Measurements from ENCODE around the gene CDCA7L.

DNA sequence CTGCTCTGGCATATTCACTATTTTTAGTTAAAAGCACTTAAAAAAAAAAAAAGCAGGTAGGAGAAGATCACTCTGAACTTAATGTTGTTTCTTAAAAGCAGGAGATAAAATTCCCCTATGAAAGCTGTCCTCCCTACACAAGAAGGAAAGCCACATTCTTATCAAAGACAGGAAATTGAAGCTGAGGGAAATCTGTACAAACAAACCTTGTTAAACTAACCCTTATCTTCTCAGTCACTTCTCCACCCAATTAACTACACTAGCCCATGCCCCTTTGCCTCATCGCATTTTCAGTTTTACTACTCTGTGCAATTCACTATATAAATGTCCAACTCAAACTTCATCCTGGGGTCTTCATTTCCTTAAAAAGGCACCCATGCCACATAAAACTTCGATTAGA is 2.7 kb upstream of the CDCA7L start:
- TF ChIP-seq, protein P1, sequence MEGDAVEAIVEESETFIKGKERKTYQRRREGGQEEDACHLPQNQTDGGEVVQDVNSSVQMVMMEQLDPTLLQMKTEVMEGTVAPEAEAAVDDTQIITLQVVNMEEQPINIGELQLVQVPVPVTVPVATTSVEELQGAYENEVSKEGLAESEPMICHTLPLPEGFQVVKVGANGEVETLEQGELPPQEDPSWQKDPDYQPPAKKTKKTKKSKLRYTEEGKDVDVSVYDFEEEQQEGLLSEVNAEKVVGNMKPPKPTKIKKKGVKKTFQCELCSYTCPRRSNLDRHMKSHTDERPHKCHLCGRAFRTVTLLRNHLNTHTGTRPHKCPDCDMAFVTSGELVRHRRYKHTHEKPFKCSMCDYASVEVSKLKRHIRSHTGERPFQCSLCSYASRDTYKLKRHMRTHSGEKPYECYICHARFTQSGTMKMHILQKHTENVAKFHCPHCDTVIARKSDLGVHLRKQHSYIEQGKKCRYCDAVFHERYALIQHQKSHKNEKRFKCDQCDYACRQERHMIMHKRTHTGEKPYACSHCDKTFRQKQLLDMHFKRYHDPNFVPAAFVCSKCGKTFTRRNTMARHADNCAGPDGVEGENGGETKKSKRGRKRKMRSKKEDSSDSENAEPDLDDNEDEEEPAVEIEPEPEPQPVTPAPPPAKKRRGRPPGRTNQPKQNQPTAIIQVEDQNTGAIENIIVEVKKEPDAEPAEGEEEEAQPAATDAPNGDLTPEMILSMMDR (IDR thresholded peaks at IDR 0.05 in 2 of 3, conservative IDR thresholded peaks at IDR 0.05 in 1 of 3; ENCODE audit: borderline replicate concordance in 1 of 3, insufficient read depth in 1 of 3, low read depth in 2 of 3, low read length in 2 of 3), result no peak
- TF ChIP-seq TCF7L2 (IDR thresholded peaks at IDR 0.05; ENCODE audit: borderline replicate concordance, extremely low read depth, insufficient read depth, insufficient read length) (no peak), POLR2A (IDR thresholded peaks at IDR 0.05; ENCODE audit: borderline replicate concordance, extremely low read depth, insufficient read depth, insufficient read length) (no peak), YY1 (IDR thresholded peaks at IDR 0.05; ENCODE audit: extremely low read depth, insufficient replicate concordance, low read depth, low read length) (no peak), POLR2AphosphoS5 (IDR thresholded peaks at IDR 0.05; ENCODE audit: low read depth, low read length) (no peak), ZNF274 (IDR thresholded peaks at IDR 0.05; ENCODE audit: low read depth, low read length) (no peak)
- TF ChIP-seq, protein P2, sequence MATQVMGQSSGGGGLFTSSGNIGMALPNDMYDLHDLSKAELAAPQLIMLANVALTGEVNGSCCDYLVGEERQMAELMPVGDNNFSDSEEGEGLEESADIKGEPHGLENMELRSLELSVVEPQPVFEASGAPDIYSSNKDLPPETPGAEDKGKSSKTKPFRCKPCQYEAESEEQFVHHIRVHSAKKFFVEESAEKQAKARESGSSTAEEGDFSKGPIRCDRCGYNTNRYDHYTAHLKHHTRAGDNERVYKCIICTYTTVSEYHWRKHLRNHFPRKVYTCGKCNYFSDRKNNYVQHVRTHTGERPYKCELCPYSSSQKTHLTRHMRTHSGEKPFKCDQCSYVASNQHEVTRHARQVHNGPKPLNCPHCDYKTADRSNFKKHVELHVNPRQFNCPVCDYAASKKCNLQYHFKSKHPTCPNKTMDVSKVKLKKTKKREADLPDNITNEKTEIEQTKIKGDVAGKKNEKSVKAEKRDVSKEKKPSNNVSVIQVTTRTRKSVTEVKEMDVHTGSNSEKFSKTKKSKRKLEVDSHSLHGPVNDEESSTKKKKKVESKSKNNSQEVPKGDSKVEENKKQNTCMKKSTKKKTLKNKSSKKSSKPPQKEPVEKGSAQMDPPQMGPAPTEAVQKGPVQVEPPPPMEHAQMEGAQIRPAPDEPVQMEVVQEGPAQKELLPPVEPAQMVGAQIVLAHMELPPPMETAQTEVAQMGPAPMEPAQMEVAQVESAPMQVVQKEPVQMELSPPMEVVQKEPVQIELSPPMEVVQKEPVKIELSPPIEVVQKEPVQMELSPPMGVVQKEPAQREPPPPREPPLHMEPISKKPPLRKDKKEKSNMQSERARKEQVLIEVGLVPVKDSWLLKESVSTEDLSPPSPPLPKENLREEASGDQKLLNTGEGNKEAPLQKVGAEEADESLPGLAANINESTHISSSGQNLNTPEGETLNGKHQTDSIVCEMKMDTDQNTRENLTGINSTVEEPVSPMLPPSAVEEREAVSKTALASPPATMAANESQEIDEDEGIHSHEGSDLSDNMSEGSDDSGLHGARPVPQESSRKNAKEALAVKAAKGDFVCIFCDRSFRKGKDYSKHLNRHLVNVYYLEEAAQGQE (IDR thresholded peaks at IDR 0.05; ENCODE audit: low read depth), result no peak
- TF ChIP-seq, protein P3, sequence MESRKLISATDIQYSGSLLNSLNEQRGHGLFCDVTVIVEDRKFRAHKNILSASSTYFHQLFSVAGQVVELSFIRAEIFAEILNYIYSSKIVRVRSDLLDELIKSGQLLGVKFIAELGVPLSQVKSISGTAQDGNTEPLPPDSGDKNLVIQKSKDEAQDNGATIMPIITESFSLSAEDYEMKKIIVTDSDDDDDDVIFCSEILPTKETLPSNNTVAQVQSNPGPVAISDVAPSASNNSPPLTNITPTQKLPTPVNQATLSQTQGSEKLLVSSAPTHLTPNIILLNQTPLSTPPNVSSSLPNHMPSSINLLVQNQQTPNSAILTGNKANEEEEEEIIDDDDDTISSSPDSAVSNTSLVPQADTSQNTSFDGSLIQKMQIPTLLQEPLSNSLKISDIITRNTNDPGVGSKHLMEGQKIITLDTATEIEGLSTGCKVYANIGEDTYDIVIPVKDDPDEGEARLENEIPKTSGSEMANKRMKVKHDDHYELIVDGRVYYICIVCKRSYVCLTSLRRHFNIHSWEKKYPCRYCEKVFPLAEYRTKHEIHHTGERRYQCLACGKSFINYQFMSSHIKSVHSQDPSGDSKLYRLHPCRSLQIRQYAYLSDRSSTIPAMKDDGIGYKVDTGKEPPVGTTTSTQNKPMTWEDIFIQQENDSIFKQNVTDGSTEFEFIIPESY (IDR thresholded peaks at IDR 0.05; ENCODE audit: extremely low read depth, insufficient replicate concordance, low read length), result no peak
